K562 (cell line): ENCODE data around the gene EMP2. TPM values are rescaled to one million over a fixed set of nuclear protein-coding genes. Genes with fewer than 3 reads are reported as not detected.
A peak's percentile ranks its signal among the peaks of the same experiment; 100 is the strongest.

Experiments used
- ATAC-seq: fragments of 200-7000 bp; cut with Tn5 transposase; 3 replicates; pipeline ENCODE4 v1.9.1; 2020; ENCODE audit warnings: moderate library complexity
- BruUV-seq: library from RNA; stranded (reverse); fragments of 400-500 nt; replicated peaks from 2 replicates; lab custom pipeline; 2021; lab: Mats Ljungman, UMichigan
- CTCF ChIA-PET: fragments of 300-600 bp; formaldehyde crosslinking; extraction: SDS; loops from one replicate; lab custom pipeline; 2021; ENCODE audit warnings: low intra/inter-chr PET ratio; lab: Yijun Ruan, JAX
- POLR2A ChIA-PET: fragments of 300-600, 350-650 bp; sonication (Branson Sonifier 250); formaldehyde crosslinking; extraction: SDS; loops from one replicate; lab custom pipeline; 2021; ENCODE audit warnings: antibody characterized with exemption, inconsistent platforms; lab: Yijun Ruan, JAX
- DNase-seq, 4 experiments: peaks; one replicate each; pipeline versions ENCODE4 v3.0.0 to v3.0.0-alpha.2; 2011 to 2018; ENCODE audit warnings: low spot score in 3 of 4, mixed read lengths in 3 of 4; ENCODE audit errors: extremely low read depth in 1 of 4
- FAIRE-seq: peaks from 2 replicates; lab custom pipeline; 2011; peaks lifted over from hg19 to GRCh38; lab: Jason Lieb, UNC
- H2AFZ ChIP-seq: 2 replicates; pipeline ENCODE4 v1.6.0; 2011; ENCODE audit warnings: low read depth, low read length, control low read depth, inconsistent platforms
- H3K27ac ChIP-seq: fragments of 200-600 bp; 3 replicates; pipeline ENCODE4 v1.8.0; 2011; ENCODE audit warnings: low read depth, mild to moderate bottlenecking, control low read depth, inconsistent platforms, low read length, moderate library complexity, mixed read lengths; ENCODE audit errors: extremely low read depth
- H3K27me3 ChIP-seq, 2 experiments: fragments of 300-600 bp in 1 of 2; 2 replicates in 1 of 2; 3 replicates in 1 of 2; pipeline versions ENCODE4 v1.6.0 to v1.8.0; 2011; ENCODE audit warnings: inconsistent platforms in 2 of 2, low read length in 2 of 2, mild to moderate bottlenecking in 1 of 2, mixed read lengths in 1 of 2, moderate library complexity in 1 of 2; ENCODE audit not compliant: control insufficient read depth in 2 of 2, insufficient read depth in 2 of 2
- H3K36me3 ChIP-seq: fragments of 300-600 bp; 3 replicates; pipeline ENCODE4 v1.8.0; 2011; ENCODE audit warnings: mild to moderate bottlenecking, low read length, inconsistent platforms; ENCODE audit not compliant: control insufficient read depth, insufficient read depth
- H3K4me1 ChIP-seq, 2 experiments: fragments of 200-600 bp in 1 of 2; replicated peaks in 1 of 2; 2 replicates in 1 of 2; 3 replicates in 1 of 2; pipeline versions ENCODE4 v1.5.1 to v1.8.0; 2011; ENCODE audit warnings: inconsistent platforms in 2 of 2, low read length in 2 of 2, mild to moderate bottlenecking in 1 of 2, mixed read lengths in 1 of 2, moderate library complexity in 1 of 2; ENCODE audit not compliant: control insufficient read depth in 2 of 2, insufficient read depth in 2 of 2
- H3K4me2 ChIP-seq: 2 replicates; pipeline ENCODE4 v1.6.1; 2011; ENCODE audit warnings: low read length, control low read depth, inconsistent platforms, mixed read lengths; ENCODE audit not compliant: insufficient read depth
- H3K4me3 ChIP-seq: fragments of 200-600 bp; sonication (generic), shearing (Covaris generic); 2 replicates; pipeline ENCODE4 v1.5.1; 2016; ENCODE audit warnings: control low read depth, inconsistent platforms
- H3K79me2 ChIP-seq: fragments of 200-600 bp; 3 replicates; pipeline ENCODE4 v1.8.0; 2011; ENCODE audit warnings: low read length, inconsistent platforms; ENCODE audit not compliant: control insufficient read depth, insufficient read depth
- H3K9ac ChIP-seq, 2 experiments: 2 replicates each; pipeline versions ENCODE4 v1.6.0 to v1.6.1; 2011; ENCODE audit warnings: low read depth in 2 of 2, low read length in 2 of 2, control low read depth in 1 of 2, inconsistent platforms in 1 of 2, mild to moderate bottlenecking in 1 of 2, mixed read lengths in 1 of 2; ENCODE audit not compliant: insufficient read depth in 1 of 2
- H3K9me1 ChIP-seq: one replicate; pipeline ENCODE4 v1.6.0; 2011; ENCODE audit warnings: inconsistent platforms, mild to moderate bottlenecking, low read length, moderate library complexity; ENCODE audit not compliant: control insufficient read depth, insufficient read depth
- H3K9me3 ChIP-seq: replicated peaks from 2 replicates; pipeline ENCODE4 v1.5.1; 2011; ENCODE audit warnings: low read depth, low read length, inconsistent platforms; ENCODE audit not compliant: control insufficient read depth, insufficient read depth
- H4K20me1 ChIP-seq: replicated peaks from 2 replicates; pipeline ENCODE4 v1.6.1; 2011; ENCODE audit warnings: low read length, inconsistent platforms, mixed read lengths; ENCODE audit not compliant: control insufficient read depth, insufficient read depth
- ADNP ChIP-seq: fragments of 200-800 bp; sonication (Bioruptor generic); IDR thresholded peaks from 2 replicates; pipeline ENCODE4 v1.6.1; 2016; ENCODE audit warnings: missing genetic modification characterization, missing compliant biosample characterization
- ATF3 ChIP-seq, 2 experiments: fragments of 450-650 bp in 1 of 2; sonication (generic) in 1 of 2; formaldehyde crosslinking in 1 of 2; IDR thresholded peaks in 1 of 2; conservative IDR thresholded peaks in 1 of 2; 2 replicates each; pipeline versions ENCODE4 v1.6.1 to v1.8.1; 2016 to 2023; ENCODE audit warnings: mild to moderate bottlenecking in 2 of 2, moderate library complexity in 2 of 2, inconsistent platforms in 1 of 2, missing genetic modification reagents in 1 of 2
- CBFA2T3 ChIP-seq: fragments of 450-650 bp; IDR thresholded peaks from 2 replicates; pipeline ENCODE4 v1.6.1; 2017
- CBX5 ChIP-seq: IDR thresholded peaks from 2 replicates; pipeline ENCODE4 v1.6.1; 2014; ENCODE audit warnings: low read depth, borderline replicate concordance
- FOS ChIP-seq: IDR thresholded peaks from 3 replicates; pipeline ENCODE4 v1.6.1; 2011; ENCODE audit not compliant: insufficient read length; ENCODE audit errors: extremely low read depth
- IRF2 ChIP-seq: sonication (generic); formaldehyde crosslinking; IDR thresholded peaks from 2 replicates; pipeline ENCODE4 v1.8.1; 2022; ENCODE audit warnings: mild to moderate bottlenecking, missing genetic modification reagents
- JUN ChIP-seq, 2 experiments: sonication (generic) in 1 of 2; formaldehyde crosslinking in 1 of 2; IDR thresholded peaks; 2 replicates each; pipeline versions ENCODE4 v1.6.1 to v1.8.0; 2012 to 2022; ENCODE audit warnings: borderline replicate concordance in 2 of 2, mild to moderate bottlenecking in 2 of 2, improper control_type of control experiment in 1 of 2, low read depth in 1 of 2, low read length in 1 of 2, missing genetic modification reagents in 1 of 2
- JUND ChIP-seq, 2 experiments: IDR thresholded peaks; 2 replicates in 1 of 2; 3 replicates in 1 of 2; pipeline ENCODE4 v1.6.1; 2011; ENCODE audit warnings: borderline replicate concordance in 2 of 2, low read depth in 2 of 2, low read length in 2 of 2, improper control_type of control experiment in 1 of 2, missing biosample characterization in 1 of 2, missing genetic modification characterization in 1 of 2, missing genetic modification reagents in 1 of 2
- MTA3 ChIP-seq: fragments of 450-650 bp; formaldehyde crosslinking; IDR thresholded peaks from 2 replicates; pipeline ENCODE4 v1.6.1; 2017; ENCODE audit warnings: mild to moderate bottlenecking, borderline replicate concordance
- NCOA1 ChIP-seq: fragments of 450-650 bp; IDR thresholded peaks from 2 replicates; pipeline ENCODE4 v1.6.1; 2016; ENCODE audit warnings: low read depth
- SMARCE1 ChIP-seq: fragments of 450-650 bp; IDR thresholded peaks from 2 replicates; pipeline ENCODE4 v1.7.1; 2016; ENCODE audit warnings: mild to moderate bottlenecking
- ZNF280A ChIP-seq: fragments of 450-650 bp; IDR thresholded peaks from 2 replicates; pipeline ENCODE4 v1.6.1; 2018; ENCODE audit warnings: mild to moderate bottlenecking, low read depth; ENCODE audit not compliant: partially characterized antibody
- ZNF445 ChIP-seq: fragments of 250-450 bp; sonication (Bioruptor Pico); IDR thresholded peaks from 2 replicates; pipeline ENCODE4 v1.4.0; 2020; ENCODE audit warnings: low read depth, mild to moderate bottlenecking, moderate library complexity
- ZNF655 ChIP-seq: fragments of 250-450 bp; sonication (Bioruptor Pico); IDR thresholded peaks from 2 replicates; pipeline ENCODE4 v1.5.0; 2021
- WGBS: fragments of 100-300 bp; shearing (Covaris generic); methylation state at CpG from one replicate; pipeline ENCODE4 v1.1.6; 2016; ENCODE audit warnings: low coverage, mixed read lengths; ENCODE audit not compliant: insufficient coverage; ENCODE audit errors: missing lambda C conversion rate; 5-methylcytosine and 5-hydroxymethylcytosine counted together
- in situ Hi-C: fragments of 300-500 bp; cut with MboI; formaldehyde crosslinking; loops from 4 replicates; pipeline ENCODE4 v1.15.0; 2018; ENCODE audit warnings: inconsistent platforms, mixed read lengths
- intact Hi-C: fragments of 100-400 bp; cut with micrococcal nuclease; formaldehyde crosslinking; loops from 2 replicates; pipeline ENCODE4 v1.14.2; 2022
- polyA plus RNA-seq, 8 experiments: library from polyadenylated mRNA; depleted of rRNA in 4 of 8; stranded (reverse) in 5 of 8; unstranded in 3 of 8; fragments of >200 nt; fragmentation: Nextera tagmentation in 2 of 8; fragmentation: Illumina TruSeq in 1 of 8; extraction: Ambion mirVana in 2 of 8; extraction: Trizol in 1 of 8; gene quantifications; 2 replicates each; pipeline versions ENCODE4 v1.2.1 to v1.2.3, GENCODE V29; 2011 to 2014; ENCODE audit warnings: inconsistent platforms in 1 of 8, missing spikeins in 1 of 8
- total RNA-seq, 7 experiments: library from RNA; depleted of rRNA in 6 of 7; stranded (reverse); fragments of >200 nt in 6 of 7; fragmentation: Illumina TruSeq in 2 of 7; extraction: Trizol in 2 of 7; gene quantifications; 2 replicates each; pipeline versions ENCODE4 v1.2.1 to v1.2.3, GENCODE V29; 2011 to 2021; ENCODE audit warnings: low replicate concordance in 1 of 7

Gene EMP2
- total and polyA plus RNA-seq, 9 of the 15 experiments (the other 6 are each of a cell fraction or from before 2014, with no cell fraction given), result 0.73 to 6.2 (median 3.1) TPM

- H3K79me2 ChIP-seq, result no peaks in the 10 kb centered on the region
- no TSS peak for BruUV-seq
- peaks cover 18% of the 10 kb centered on the region for H3K9me3 ChIP-seq
- peaks cover 0 to 3% of the 10 kb centered on the region in 2 experiments; a peak in 1 of 5 replicates for H3K4me1 ChIP-seq
- H2AFZ ChIP-seq, result no peak overlapping the region
- H4K20me1 ChIP-seq, result no peaks in the 10 kb centered on the region
- FAIRE-seq, result no peak
- H3K4me2 ChIP-seq, result no peak overlapping the region
- in situ Hi-C loops, result no loop called here
- DNase-seq, result no peak
- peaks cover 15% of the 10 kb centered on the region; the same call in 2 of the 3 replicates for H3K36me3 ChIP-seq
- POLR2A ChIA-PET, result interaction anchor here (0.7 kb wide), 1 partner anchor 241 kb away, joined by 3 read pairs; no protein-coding TSS in a partner anchor
- H3K27me3 ChIP-seq, result no peaks in the 10 kb centered on the region
- H3K27ac ChIP-seq, result peak overlapping the region; percentile 61; the same call in 2 of the 3 replicates
- no peak overlapping the region for H3K9ac ChIP-seq
- CTCF ChIA-PET, result no interaction called here
- intact Hi-C loops, result no loop called here
- H3K9me1 ChIP-seq, result no peaks in the 10 kb centered on the region
- 82% methylated on average over 12 of the region's 12 CpGs for WGBS
- no peak for ATAC-seq
- H3K4me3 ChIP-seq, result no peak overlapping the region
- TF ChIP-seq JUN (IDR thresholded peaks at IDR 0.05; ENCODE audit: borderline replicate concordance, low read depth, low read length) (peak; percentile 34; the same call in 1 of the 2 replicates), JUN (CRISPR knock-in tag; IDR thresholded peaks at IDR 0.05; ENCODE audit: borderline replicate concordance) (no peak), ADNP (tag) (0 out of 2 replicates have a peak, but pooled peaks have one; percentile 48), ZNF655 (CRISPR knock-in tag) (no peak), IRF2 (CRISPR knock-in tag) (no peak), CBFA2T3 (peak; percentile 78), MTA3 (peak; percentile 22; the same call in 1 of the 2 replicates), ATF3 (IDR thresholded peaks at IDR 0.05) (peak; percentile 74), ATF3 (CRISPR knock-in tag; conservative IDR thresholded peaks at IDR 0.05) (no peak), FOS (no peak), NCOA1 (peak; percentile 38; the same call in 1 of the 2 replicates), ZNF280A (peak; percentile 98), CBX5 (0 out of 2 replicates have a peak, but pooled peaks have one; percentile 43), ZNF445 (CRISPR knock-in tag) (no peak), JUND (IDR thresholded peaks at IDR 0.05; ENCODE audit: borderline replicate concordance, low read depth, low read length) (peak; percentile 60), JUND (tag; IDR thresholded peaks at IDR 0.05; ENCODE audit: borderline replicate concordance, low read depth, low read length) (peak; percentile 70; the same call in 2 of the 3 replicates), SMARCE1 (peak; percentile 89; the same call in 1 of the 2 replicates)
Observed at GRCh38 chr16:10485698-10486382, 94.6 kb downstream of the EMP2 start.
